HG03280 (cell line): Measurements from ENCODE around the gene KAZN.

Experiments
- ATAC-seq: cut with Tn5 transposase; IDR thresholded peaks from one replicate; pipeline ENCODE4 v1.9.1; 2021; ENCODE audit warnings: mild to moderate bottlenecking, moderate library complexity; ENCODE audit not compliant: unreplicated experiment

KAZN gene

GRCh38 chr1:14738647-14739046 lies 140.2 kb downstream of the KAZN start:
- ATAC-seq: no peak

GRCh38 chr1:14739082-14739832 lies 140.8 kb downstream of the KAZN start:
- no peak for ATAC-seq

GRCh38 chr1:14740016-14740415 lies 141.5 kb downstream of the KAZN start:
- no peak for ATAC-seq

- no peak for ATAC-seq
Observed at GRCh38 chr1:14741082-14741481, 142.6 kb downstream of the KAZN start.

- no peak for ATAC-seq
Observed at GRCh38 chr1:14741532-14741931, 143.0 kb downstream of the KAZN start.

GRCh38 chr1:14742181-14742980 lies 143.9 kb downstream of the KAZN start:
- ATAC-seq: no peak

GRCh38 chr1:14743368-14743767 lies 144.9 kb downstream of the KAZN start:
- ATAC-seq: no peak

GRCh38 chr1:14745001-14745720 lies 146.7 kb downstream of the KAZN start:
- ATAC-seq: no peak

GRCh38 chr1:14745789-14746188 lies 147.3 kb downstream of the KAZN start:
- ATAC-seq: no peak

- no peak for ATAC-seq
Observed at GRCh38 chr1:14746393-14746792, 147.9 kb downstream of the KAZN start.

- no peak for ATAC-seq
Observed at GRCh38 chr1:14748151-14748550, 149.7 kb downstream of the KAZN start.

GRCh38 chr1:14748977-14749376 lies 150.5 kb downstream of the KAZN start:
- ATAC-seq: no peak

GRCh38 chr1:14750490-14750889 lies 152.0 kb downstream of the KAZN start:
- no peak for ATAC-seq

- ATAC-seq: no peak
Observed at GRCh38 chr1:14755518-14756252, 157.2 kb downstream of the KAZN start.

GRCh38 chr1:14756589-14757285 lies 158.3 kb downstream of the KAZN start:
- no peak for ATAC-seq

GRCh38 chr1:14757286-14757625 lies 158.8 kb downstream of the KAZN start:
- no peak for ATAC-seq

GRCh38 chr1:14759042-14759818 lies 160.7 kb downstream of the KAZN start:
- no peak for ATAC-seq

GRCh38 chr1:14759843-14760242 lies 161.4 kb downstream of the KAZN start:
- no peak for ATAC-seq

- ATAC-seq: no peak
Observed at GRCh38 chr1:14760780-14761179, 162.3 kb downstream of the KAZN start.
